Stimulated activated CD4-positive, alpha-beta T cell treated with anti-CD3 and anti-CD28 coated beads, TNF-alpha, amount 100 ng/mL, for 1 hour (primary cell): ENCODE data around the gene KLHL10.
"Not testable (repeated sequence)": the region's sequence is repeated elsewhere in the genome, so short reads cannot be mapped to it uniquely, and the experiment has no call there.

ENCODE experiments used
- DNase-seq, 3 donors: peaks; one replicate each; pipeline ENCODE4 v3.0.0-alpha.2; 2020; ENCODE audit warnings: low read depth in 3 of 3, low spot score in 1 of 3

KLHL10 gene

GRCh38 chr17:41813152-41813680 lies 24.4 kb upstream of the KLHL10 start:
- DNase-seq: no peak

- no peak for DNase-seq
Observed at GRCh38 chr17:41813699-41814124, 23.9 kb upstream of the KLHL10 start.

GRCh38 chr17:41814195-41814594 lies 23.4 kb upstream of the KLHL10 start:
- DNase-seq: no peak

- no peak for DNase-seq
Observed at GRCh38 chr17:41816637-41817320, 20.8 kb upstream of the KLHL10 start.

GRCh38 chr17:41818024-41818423 lies 19.6 kb upstream of the KLHL10 start:
- DNase-seq: no peak

GRCh38 chr17:41821776-41822175 lies 15.8 kb upstream of the KLHL10 start:
- no peak for DNase-seq

GRCh38 chr17:41822216-41823140 lies 15.1 kb upstream of the KLHL10 start:
- DNase-seq: no peak

GRCh38 chr17:41823141-41823524 lies 14.5 kb upstream of the KLHL10 start:
- no peak for DNase-seq

GRCh38 chr17:41823580-41823979 lies 14.0 kb upstream of the KLHL10 start:
- no peak for DNase-seq

GRCh38 chr17:41824086-41824485 lies 13.5 kb upstream of the KLHL10 start:
- no peak for DNase-seq

GRCh38 chr17:41825175-41825845 lies 12.3 kb upstream of the KLHL10 start:
- no peak for DNase-seq

GRCh38 chr17:41829961-41830360 lies 7.7 kb upstream of the KLHL10 start:
- not testable (repeated sequence) for DNase-seq

- DNase-seq: no peak
Observed at GRCh38 chr17:41835214-41835799, 2.3 kb upstream of the KLHL10 start.

GRCh38 chr17:41835800-41836549 lies 1.6 kb upstream of the KLHL10 start, which contains the start of gene NT5C3B:
NT5C3B (minus strand) TSS chr17:41836232; CDS start chr17:41836193, 39 bp downstream.
- DNase-seq: peak in 2 of 3 donors; percentile 30 to 40

GRCh38 chr17:41836550-41837196 lies 952 bp upstream of the KLHL10 start:
- no peak for DNase-seq

GRCh38 chr17:41839448-41839847 lies 1.8 kb downstream of the KLHL10 start:
- DNase-seq: not testable (repeated sequence)

GRCh38 chr17:41840781-41841180 lies 3.2 kb downstream of the KLHL10 start:
- not testable (repeated sequence) for DNase-seq

GRCh38 chr17:41844971-41845370 lies 7.3 kb downstream of the KLHL10 start:
- DNase-seq: no peak

- no peak for DNase-seq
Observed at GRCh38 chr17:41848788-41849187, 11.2 kb downstream of the KLHL10 start.
